Measurements from ENCODE around the gene ZNF420.

The ZNF420 gene

DNA sequence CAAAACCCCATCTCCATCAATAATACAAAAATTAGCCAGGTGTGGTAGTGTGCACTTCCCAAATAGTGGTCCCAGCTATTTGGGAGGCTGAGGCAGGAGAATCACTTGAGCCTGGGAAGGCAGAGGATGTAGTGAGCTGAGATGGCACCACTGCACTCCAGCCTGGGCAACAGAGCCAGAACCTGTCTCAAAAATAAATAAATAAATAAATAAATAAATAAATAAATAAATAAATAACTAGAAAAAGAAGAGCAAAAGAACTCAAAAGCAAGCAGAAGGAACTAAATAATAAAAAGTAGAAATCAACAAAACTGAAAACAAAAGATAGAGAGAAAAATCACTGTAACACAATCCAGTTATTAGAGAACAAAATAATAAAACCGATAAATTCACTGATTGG lies 81.9 kb downstream of the ZNF420 start:
- TF ChIP-seq, protein P1, sequence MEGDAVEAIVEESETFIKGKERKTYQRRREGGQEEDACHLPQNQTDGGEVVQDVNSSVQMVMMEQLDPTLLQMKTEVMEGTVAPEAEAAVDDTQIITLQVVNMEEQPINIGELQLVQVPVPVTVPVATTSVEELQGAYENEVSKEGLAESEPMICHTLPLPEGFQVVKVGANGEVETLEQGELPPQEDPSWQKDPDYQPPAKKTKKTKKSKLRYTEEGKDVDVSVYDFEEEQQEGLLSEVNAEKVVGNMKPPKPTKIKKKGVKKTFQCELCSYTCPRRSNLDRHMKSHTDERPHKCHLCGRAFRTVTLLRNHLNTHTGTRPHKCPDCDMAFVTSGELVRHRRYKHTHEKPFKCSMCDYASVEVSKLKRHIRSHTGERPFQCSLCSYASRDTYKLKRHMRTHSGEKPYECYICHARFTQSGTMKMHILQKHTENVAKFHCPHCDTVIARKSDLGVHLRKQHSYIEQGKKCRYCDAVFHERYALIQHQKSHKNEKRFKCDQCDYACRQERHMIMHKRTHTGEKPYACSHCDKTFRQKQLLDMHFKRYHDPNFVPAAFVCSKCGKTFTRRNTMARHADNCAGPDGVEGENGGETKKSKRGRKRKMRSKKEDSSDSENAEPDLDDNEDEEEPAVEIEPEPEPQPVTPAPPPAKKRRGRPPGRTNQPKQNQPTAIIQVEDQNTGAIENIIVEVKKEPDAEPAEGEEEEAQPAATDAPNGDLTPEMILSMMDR (IDR thresholded peaks at IDR 0.05; ENCODE audit: borderline replicate concordance, insufficient read depth, low read depth, low read length) = no peak
- H3K4me3 ChIP-seq (ENCODE audit: low read depth, low read length) = no peak overlapping the region

DNA sequence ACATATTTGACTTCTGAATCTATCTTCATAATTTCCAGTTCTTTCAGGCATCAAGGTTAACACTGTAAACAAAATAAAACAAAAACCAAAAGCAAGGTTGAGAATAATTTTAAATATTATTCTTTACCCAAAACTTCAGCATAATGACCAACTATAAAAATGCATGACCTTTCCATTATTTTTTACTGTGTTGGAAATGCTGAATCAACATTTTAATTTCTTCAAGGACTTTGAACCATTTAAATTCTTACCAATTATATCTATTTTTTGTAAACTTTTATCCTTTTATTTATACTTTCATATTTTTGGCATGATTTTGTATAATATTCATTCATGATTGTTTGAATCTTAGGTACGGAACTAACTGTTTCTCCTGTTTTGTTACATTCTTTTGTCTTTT lies 87.4 kb downstream of the ZNF420 start:
- H3K4me3 ChIP-seq (ENCODE audit: low read depth, low read length) = no peak overlapping the region
- TF ChIP-seq, protein P1 (IDR thresholded peaks at IDR 0.05; ENCODE audit: borderline replicate concordance, insufficient read depth, low read depth, low read length) = no peak

DNA sequence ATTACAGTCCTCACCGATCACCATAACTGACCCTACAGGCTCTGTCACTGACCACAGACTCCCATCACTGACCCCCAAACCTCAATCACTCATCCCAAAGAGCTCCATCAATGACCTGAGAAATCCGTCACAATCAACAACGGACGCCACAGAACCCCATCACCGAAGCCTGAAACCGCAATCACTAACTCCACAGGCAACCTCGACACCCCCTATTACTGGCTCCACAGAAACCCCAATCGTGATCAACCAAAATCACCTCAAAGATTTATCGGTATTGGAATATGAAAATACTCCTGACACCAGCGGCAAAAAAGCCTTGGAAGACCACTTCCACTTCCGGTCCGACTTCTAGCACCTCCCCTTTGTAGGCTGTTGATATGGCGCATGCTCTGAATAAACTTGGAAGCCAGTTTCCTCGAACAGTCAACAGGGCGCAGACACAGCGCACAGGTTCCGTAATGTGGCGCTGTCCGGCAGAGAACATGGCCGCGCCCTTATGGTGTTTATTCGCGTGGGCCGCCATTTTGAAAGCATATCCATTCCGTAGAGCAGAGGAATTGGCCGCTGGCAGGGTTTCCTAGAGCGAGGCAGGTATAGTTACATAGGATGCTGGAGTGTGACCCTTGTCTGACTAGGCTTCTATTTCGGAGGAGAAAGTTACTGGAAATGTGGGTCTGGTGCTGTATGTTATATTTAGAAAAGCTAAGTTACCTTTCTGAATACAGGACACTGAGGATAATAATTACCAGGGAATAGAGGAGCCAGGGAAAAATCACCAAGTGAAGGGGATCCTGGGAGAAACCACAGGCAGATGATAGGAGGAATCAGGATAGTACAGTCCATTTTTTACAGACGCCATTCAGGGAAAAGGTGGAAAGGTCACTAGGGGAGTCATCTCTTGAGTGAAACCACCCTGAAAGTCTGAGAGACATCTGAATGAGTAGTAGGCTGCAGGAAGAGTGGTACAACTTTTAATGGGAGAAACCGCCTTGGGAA lies 94.4 kb downstream of the ZNF420 start, which contains the start of gene ZNF585A:
TSS of gene ZNF585A (minus strand) at position 328 of the 999 bp plus-strand sequence. CDS start 2,785 bp downstream, outside the sequence.
- H3K4me3 ChIP-seq (ENCODE audit: low read depth, low read length) = peak within 1 kb of the TSS; percentile 45
- TF ChIP-seq, protein P1 (IDR thresholded peaks at IDR 0.05; ENCODE audit: borderline replicate concordance, insufficient read depth, low read depth, low read length) = no peak

Measured in GM12875 (cell line).